Neural progenitor cell (in vitro differentiated cells): ENCODE data around the gene OVCA2.

ENCODE experiments used
- CTCF ChIP-seq: fragments of 200-600 bp; sonication (generic); IDR thresholded peaks from 2 replicates; pipeline ENCODE4 v1.5.1; 2017; ENCODE audit warnings: antibody characterized with exemption, mild to moderate bottlenecking
- EZH2 ChIP-seq: fragments of 200-600 bp; sonication (generic); IDR thresholded peaks from 2 replicates; pipeline ENCODE4 v1.6.1; 2017; ENCODE audit warnings: antibody characterized with exemption, mild to moderate bottlenecking, moderate library complexity
- EZH2phosphoT487 ChIP-seq: fragments of 200-600 bp; sonication (generic); IDR thresholded peaks from 2 replicates; pipeline ENCODE4 v1.6.1; 2017; ENCODE audit warnings: antibody characterized with exemption

DNA sequence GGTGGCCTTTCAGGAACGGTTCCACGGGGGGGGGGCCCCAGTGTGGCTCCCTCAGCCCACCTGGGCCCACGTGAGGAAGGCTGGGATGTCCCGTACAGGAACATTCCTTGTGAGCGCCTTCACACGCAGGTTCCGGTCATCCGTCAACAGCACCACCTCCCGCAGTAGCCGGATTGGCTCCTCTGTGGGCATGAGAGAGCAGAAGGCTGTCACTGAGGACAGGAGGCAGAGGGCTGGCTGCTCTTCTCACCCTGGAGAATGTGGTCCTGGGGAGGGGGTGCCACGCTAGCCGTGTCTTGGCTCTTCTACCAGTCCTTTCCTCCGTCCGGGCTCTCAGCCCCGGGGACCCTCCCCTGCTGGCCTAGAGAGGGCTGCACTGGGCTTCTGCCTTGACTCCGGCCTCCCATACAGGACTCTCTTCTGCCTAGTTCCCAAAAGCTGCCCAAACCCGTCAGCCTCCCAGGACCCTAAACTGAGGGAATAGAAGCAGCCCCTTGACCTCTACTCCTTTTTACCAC is 19.7 kb downstream of the OVCA2 start:
- TF ChIP-seq CTCF, result no peak
- TF ChIP-seq EZH2, result no peak
- TF ChIP-seq EZH2phosphoT487, result no peak
